ENCODE measurements around the gene SHC3. TPM values are rescaled to one million over a fixed set of nuclear protein-coding genes. Genes with fewer than 3 reads are reported as not detected.

The SHC3 gene
- total RNA-seq, 1 experiment from 2014 or later, result 1.8 TPM

- Histone ChIP-seq H3K18ac (ENCODE audit: insufficient read length, low read depth, low read length) (no peak overlapping the region), H4K5ac (ENCODE audit: insufficient read length, low read depth, low read length) (no peak overlapping the region), H4K20me1 (ENCODE audit: control insufficient read depth, insufficient read depth, insufficient read length) (no peaks in the 10 kb centered on the region), H3K79me1 (ENCODE audit: insufficient read depth, low read depth, low read length, poor library complexity, severe bottlenecking) (no peaks in the 10 kb centered on the region), H2BK15ac (ENCODE audit: low read depth, low read length) (no peak overlapping the region), H3T11ph (ENCODE audit: low read length) (no peak overlapping the region), H3K4me2 (ENCODE audit: insufficient read depth, insufficient read length, low read length) (no peak overlapping the region), H4K91ac (ENCODE audit: insufficient read length, low read depth, low read length) (no peak overlapping the region), H3K56ac (ENCODE audit: insufficient read length, low read depth, low read length) (no peak overlapping the region), H3K9me3 (ENCODE audit: control insufficient read depth, low read depth, low read length) (no peaks in the 10 kb centered on the region), H2BK20ac (ENCODE audit: low read depth, low read length, poor library complexity, severe bottlenecking) (no peak overlapping the region), H3K23ac (ENCODE audit: insufficient read length, low read depth, low read length) (no peak overlapping the region), H4K8ac (replicated peaks; ENCODE audit: insufficient read length, low read depth, low read length) (no peak overlapping the region), H3K27ac (ENCODE audit: insufficient read length, low read depth, low read length) (no peak overlapping the region), H3K79me2 (ENCODE audit: insufficient read depth, low read length) (no peaks in the 10 kb centered on the region), H3K14ac (ENCODE audit: insufficient read depth, low read length) (no peak overlapping the region), H2BK12ac (ENCODE audit: insufficient read length, low read depth, low read length) (no peak overlapping the region), H3K23me2 (ENCODE audit: insufficient read length, low read depth, low read length, poor library complexity, severe bottlenecking) (no peaks in the 10 kb centered on the region), H3K4ac (ENCODE audit: low read depth, low read length) (no peak overlapping the region), H2BK5ac (ENCODE audit: insufficient read length, low read length) (no peak overlapping the region), H2AK5ac (ENCODE audit: insufficient read length, low read length) (no peak overlapping the region), H3K9ac (ENCODE audit: extremely low read depth, insufficient read length, low read length) (no peak overlapping the region), H3K4me1 (ENCODE audit: insufficient read depth, low read length) (no peaks in the 10 kb centered on the region), H2AFZ (ENCODE audit: low read length) (no peak overlapping the region), H3K27me3 (ENCODE audit: insufficient read depth, low read length) (no peaks in the 10 kb centered on the region), H2BK120ac (ENCODE audit: low read depth, low read length, poor library complexity, severe bottlenecking) (no peak overlapping the region)
- Mint-ChIP-seq H3K27me3 (ENCODE audit: low read depth) (no peaks in the 10 kb centered on the region; the same call in 1 of the 2 replicates), H3K4me3 (no peak overlapping the region), H3K9me3 (no peaks in the 10 kb centered on the region), H3K4me1 (no peaks in the 10 kb centered on the region), H3K36me3 (ENCODE audit: insufficient read depth in 1 of 3, low read depth in 3 of 3) (no peaks in the 10 kb centered on the region), H3K27ac (no peak overlapping the region)
- WGBS (ENCODE audit: extremely low coverage, insufficient read length, low lambda C conversion rate), result no CpG with 5 or more reads among the region's 4 CpGs
- no peak for DNase-seq
- no peak for TF ChIP-seq CTCF (conservative IDR thresholded peaks at IDR 0.05)
Observed at GRCh38 chr9:89039104-89039465, 139.5 kb downstream of the SHC3 start.

Measured in H9 (cell line).